NCI-H82 treated with DMSO at 0.1 percent for 48 hours (cell line): ENCODE results near the gene PWWP2B.

Source experiments
- DNase-seq: peaks from one replicate; lab custom pipeline; 2025; ENCODE audit not compliant: unreplicated experiment; lab: John Stamatoyannopoulos, UW

PWWP2B gene

GRCh38 chr10:132466520-132467463, 69.8 kb downstream of the PWWP2B start:
- no peak for DNase-seq
